Measurements from ENCODE around the gene LIMA1.

DNA sequence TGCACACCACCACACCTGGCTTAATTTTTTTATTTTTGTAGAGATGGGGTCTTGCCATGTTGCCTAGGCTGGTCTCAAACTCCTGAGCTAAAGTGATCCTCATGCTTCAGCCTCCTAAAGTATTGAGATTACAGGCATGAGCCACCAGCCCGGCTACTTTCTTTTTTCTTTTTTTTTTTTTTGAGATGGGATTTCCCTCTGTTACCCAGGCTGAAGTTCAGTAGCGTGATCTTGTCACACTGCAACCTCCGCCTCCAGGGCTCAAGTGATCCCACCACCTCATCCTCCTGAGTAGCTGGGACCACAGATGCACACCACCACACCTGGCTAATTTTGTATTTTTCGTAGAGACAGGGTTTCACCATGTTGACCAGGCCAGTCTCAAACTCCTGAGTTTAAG lies 51.1 kb downstream of the LIMA1 start:
- TF ChIP-seq, protein P1, sequence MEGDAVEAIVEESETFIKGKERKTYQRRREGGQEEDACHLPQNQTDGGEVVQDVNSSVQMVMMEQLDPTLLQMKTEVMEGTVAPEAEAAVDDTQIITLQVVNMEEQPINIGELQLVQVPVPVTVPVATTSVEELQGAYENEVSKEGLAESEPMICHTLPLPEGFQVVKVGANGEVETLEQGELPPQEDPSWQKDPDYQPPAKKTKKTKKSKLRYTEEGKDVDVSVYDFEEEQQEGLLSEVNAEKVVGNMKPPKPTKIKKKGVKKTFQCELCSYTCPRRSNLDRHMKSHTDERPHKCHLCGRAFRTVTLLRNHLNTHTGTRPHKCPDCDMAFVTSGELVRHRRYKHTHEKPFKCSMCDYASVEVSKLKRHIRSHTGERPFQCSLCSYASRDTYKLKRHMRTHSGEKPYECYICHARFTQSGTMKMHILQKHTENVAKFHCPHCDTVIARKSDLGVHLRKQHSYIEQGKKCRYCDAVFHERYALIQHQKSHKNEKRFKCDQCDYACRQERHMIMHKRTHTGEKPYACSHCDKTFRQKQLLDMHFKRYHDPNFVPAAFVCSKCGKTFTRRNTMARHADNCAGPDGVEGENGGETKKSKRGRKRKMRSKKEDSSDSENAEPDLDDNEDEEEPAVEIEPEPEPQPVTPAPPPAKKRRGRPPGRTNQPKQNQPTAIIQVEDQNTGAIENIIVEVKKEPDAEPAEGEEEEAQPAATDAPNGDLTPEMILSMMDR (IDR thresholded peaks at IDR 0.05; ENCODE audit: low read length) = no peak
- no peak for TF ChIP-seq EZH2 (optimal IDR thresholded peaks at IDR 0.05; ENCODE audit: low read depth, low read length)

All from MM.1S (cell line).